HG02623 (cell line): ENCODE data around the gene TESK2.

Experiments used
- ATAC-seq: cut with Tn5 transposase; IDR thresholded peaks from one replicate; pipeline ENCODE4 v1.9.1; 2021; ENCODE audit warnings: moderate library complexity; ENCODE audit not compliant: unreplicated experiment

Gene TESK2

GRCh38 chr1:45314266-45314665 is 176.7 kb downstream of the TESK2 start:
- ATAC-seq = no peak

- no peak for ATAC-seq
These were observed 184.1 kb downstream of the TESK2 start for GRCh38 chr1:45306905-45307304.

- no peak for ATAC-seq
These were observed 184.6 kb downstream of the TESK2 start for GRCh38 chr1:45306319-45306718.

- ATAC-seq = no peak
These were observed 185.7 kb downstream of the TESK2 start for GRCh38 chr1:45305231-45305630.

GRCh38 chr1:45304311-45305081 is 186.5 kb downstream of the TESK2 start:
- no peak for ATAC-seq

GRCh38 chr1:45303520-45304310 is 187.2 kb downstream of the TESK2 start:
- peak; percentile 74 for ATAC-seq

GRCh38 chr1:45302505-45303150 is 188.3 kb downstream of the TESK2 start:
- no peak for ATAC-seq

- ATAC-seq = no peak
These were observed 190.3 kb downstream of the TESK2 start for GRCh38 chr1:45300669-45300997.

GRCh38 chr1:45299981-45300668 is 190.8 kb downstream of the TESK2 start:
- no peak for ATAC-seq

- no peak for ATAC-seq
These were observed 191.7 kb downstream of the TESK2 start for GRCh38 chr1:45299296-45299695.

- no peak for ATAC-seq
These were observed 193.2 kb downstream of the TESK2 start for GRCh38 chr1:45297666-45298356.
